ENCODE data around the gene UCN. TPM values are rescaled to one million over a fixed set of nuclear protein-coding genes. Genes with fewer than 3 reads are reported as not detected.

Gene UCN
- total RNA-seq, 2 donors from 2014 or later, result 0.59 to 0.75 TPM

- Mint-ChIP-seq H3K4me3 (peak overlapping the region; percentile 55), H3K4me1 (peaks cover 14% of the 10 kb centered on the region), H3K36me3 (ENCODE audit: low read depth) (no peaks in the 10 kb centered on the region), H3K27ac (no peak overlapping the region), H3K27me3 (ENCODE audit: insufficient read depth) (peaks cover 38% of the 10 kb centered on the region), H3K9me3 (no peaks in the 10 kb centered on the region)
- DNase-seq, result peak; percentile 65
- Histone ChIP-seq H3K27me3 (ENCODE audit: control insufficient read depth, insufficient read depth, low read length, poor library complexity, severe bottlenecking) (peaks cover 88% of the 10 kb centered on the region), H3K9ac (ENCODE audit: extremely low read depth, low read length, poor library complexity, severe bottlenecking) (no peak overlapping the region), H3K4me1 (ENCODE audit: control insufficient read depth, insufficient read depth, low read length) (no peaks in the 10 kb centered on the region), H3K9me3 (ENCODE audit: control insufficient read depth, low read length) (no peaks in the 10 kb centered on the region), H3K36me3 (ENCODE audit: control insufficient read depth, insufficient read depth, low read length) (no peaks in the 10 kb centered on the region), H3K4me3 (ENCODE audit: low read length) (peak overlapping the region; percentile 78), H3K27ac (ENCODE audit: low read depth, low read length) (no peak overlapping the region)
- TF ChIP-seq CTCF (conservative IDR thresholded peaks at IDR 0.05), result no peak
- 2 to 3% methylated on average over 17 to 46 of the region's 46 CpGs for WGBS, 2 experiments (ENCODE audit: insufficient coverage in 1 of 2, insufficient read length in 1 of 2)
Observed at GRCh38 chr2:27263287-27264252, 44.7 kb downstream of the UCN start.

GRCh38 chr2:27262379-27263286 lies 45.6 kb downstream of the UCN start, which contains the start of gene SLC30A3:
Gene SLC30A3, minus strand, starts transcription at chr2:27263047. Its CDS starts 141 bp downstream, at chr2:27262906.
- H3K4me1 ChIP-seq (ENCODE audit: control insufficient read depth, insufficient read depth, low read length), result peaks cover under 1% of the 10 kb centered on the region
- no peaks in the 10 kb centered on the region for H3K9me3 ChIP-seq (ENCODE audit: control insufficient read depth, low read length)
- H3K9ac ChIP-seq (ENCODE audit: extremely low read depth, low read length, poor library complexity, severe bottlenecking), result no peak within 1 kb of the TSS
- H3K36me3 Mint-ChIP-seq (ENCODE audit: low read depth), result no peaks in the 10 kb centered on the region
- H3K4me1 Mint-ChIP-seq, result peaks cover 16% of the 10 kb centered on the region
- H3K27me3 ChIP-seq (ENCODE audit: control insufficient read depth, insufficient read depth, low read length, poor library complexity, severe bottlenecking), result peaks cover 88% of the 10 kb centered on the region
- peak within 1 kb of the TSS; percentile 78 for H3K4me3 ChIP-seq (ENCODE audit: low read length)
- H3K27ac Mint-ChIP-seq, result no peak within 1 kb of the TSS
- peaks cover 43% of the 10 kb centered on the region for H3K27me3 Mint-ChIP-seq (ENCODE audit: insufficient read depth)
- 1% methylated on average over 31 to 96 of the region's 96 CpGs for WGBS, 2 experiments (ENCODE audit: insufficient coverage in 1 of 2, insufficient read length in 1 of 2)
- H3K27ac ChIP-seq (ENCODE audit: low read depth, low read length), result no peak within 1 kb of the TSS
- DNase-seq, result peak; percentile 79
- H3K4me3 Mint-ChIP-seq, result peak within 1 kb of the TSS; percentile 55
- H3K36me3 ChIP-seq (ENCODE audit: control insufficient read depth, insufficient read depth, low read length), result no peaks in the 10 kb centered on the region
- no peaks in the 10 kb centered on the region for H3K9me3 Mint-ChIP-seq
- TF ChIP-seq CTCF (conservative IDR thresholded peaks at IDR 0.05), result peak; percentile 43

- no peak overlapping the region for H3K27ac ChIP-seq (ENCODE audit: low read depth, low read length)
- DNase-seq, result peak; percentile 58
- Mint-ChIP-seq H3K4me3 (peak overlapping the region; percentile 40), H3K4me1 (peaks cover 21% of the 10 kb centered on the region), H3K36me3 (ENCODE audit: low read depth) (no peaks in the 10 kb centered on the region), H3K9me3 (no peaks in the 10 kb centered on the region), H3K27me3 (ENCODE audit: insufficient read depth) (peaks cover 45% of the 10 kb centered on the region), H3K27ac (no peak overlapping the region)
- no peak overlapping the region for H3K9ac ChIP-seq (ENCODE audit: extremely low read depth, low read length, poor library complexity, severe bottlenecking)
- 6 to 8% methylated on average over 8 to 40 of the region's 40 CpGs for WGBS, 2 experiments (ENCODE audit: insufficient coverage in 1 of 2, insufficient read length in 1 of 2)
- no peaks in the 10 kb centered on the region for H3K9me3 ChIP-seq (ENCODE audit: control insufficient read depth, low read length)
- H3K27me3 ChIP-seq (ENCODE audit: control insufficient read depth, insufficient read depth, low read length, poor library complexity, severe bottlenecking), result peaks cover 86% of the 10 kb centered on the region
- H3K4me1 ChIP-seq (ENCODE audit: control insufficient read depth, insufficient read depth, low read length), result peaks cover 3% of the 10 kb centered on the region
- no peak overlapping the region for H3K4me3 ChIP-seq (ENCODE audit: low read length)
- no peak for TF ChIP-seq CTCF (conservative IDR thresholded peaks at IDR 0.05)
- no peaks in the 10 kb centered on the region for H3K36me3 ChIP-seq (ENCODE audit: control insufficient read depth, insufficient read depth, low read length)
Observed at GRCh38 chr2:27261926-27262298, 46.3 kb downstream of the UCN start.
